Measurements from ENCODE around the gene GRIK5. TPM values are rescaled to one million over a fixed set of nuclear protein-coding genes. Genes with fewer than 3 reads are reported as not detected.

Gene GRIK5
- total RNA-seq, 1 experiment from 2014 or later: 43.1 TPM

- Histone ChIP-seq H3K9me3 (ENCODE audit: control insufficient read depth, low read depth, low read length) (no peaks in the 10 kb centered on the region), H2AK5ac (ENCODE audit: insufficient read length, low read length) (no peak overlapping the region), H4K91ac (ENCODE audit: insufficient read length, low read depth, low read length) (no peak overlapping the region), H3K79me2 (ENCODE audit: insufficient read depth, low read length) (no peaks in the 10 kb centered on the region), H3K27ac (ENCODE audit: insufficient read length, low read depth, low read length) (no peak overlapping the region), H4K8ac (replicated peaks; ENCODE audit: insufficient read length, low read depth, low read length) (no peak overlapping the region), H3K79me1 (ENCODE audit: insufficient read depth, low read depth, low read length, poor library complexity, severe bottlenecking) (no peaks in the 10 kb centered on the region), H3K4me1 (ENCODE audit: insufficient read depth, low read length) (peaks cover 6% of the 10 kb centered on the region; the same call in 1 of the 2 replicates), H3K23ac (ENCODE audit: insufficient read length, low read depth, low read length) (no peak overlapping the region), H3K14ac (ENCODE audit: insufficient read depth, low read length) (no peak overlapping the region), H2BK20ac (ENCODE audit: low read depth, low read length, poor library complexity, severe bottlenecking) (no peak overlapping the region), H3K4ac (ENCODE audit: low read depth, low read length) (no peak overlapping the region), H2BK5ac (ENCODE audit: insufficient read length, low read length) (no peak overlapping the region), H3K9ac (ENCODE audit: extremely low read depth, insufficient read length, low read length) (no peak overlapping the region), H3K27me3 (ENCODE audit: insufficient read depth, low read length) (no peaks in the 10 kb centered on the region), H3K4me2 (ENCODE audit: insufficient read depth, insufficient read length, low read length) (no peak overlapping the region), H3K56ac (ENCODE audit: insufficient read length, low read depth, low read length) (no peak overlapping the region), H2BK15ac (ENCODE audit: low read depth, low read length) (no peak overlapping the region), H3K18ac (ENCODE audit: insufficient read length, low read depth, low read length) (no peak overlapping the region), H3T11ph (ENCODE audit: low read length) (no peak overlapping the region), H4K5ac (ENCODE audit: insufficient read length, low read depth, low read length) (no peak overlapping the region), H2BK12ac (ENCODE audit: insufficient read length, low read depth, low read length) (no peak overlapping the region), H2BK120ac (ENCODE audit: low read depth, low read length, poor library complexity, severe bottlenecking) (no peak overlapping the region), H3K23me2 (ENCODE audit: insufficient read length, low read depth, low read length, poor library complexity, severe bottlenecking) (no peaks in the 10 kb centered on the region), H2AFZ (ENCODE audit: low read length) (no peak overlapping the region), H4K20me1 (ENCODE audit: control insufficient read depth, insufficient read depth, insufficient read length) (no peaks in the 10 kb centered on the region)
- Mint-ChIP-seq H3K27me3 (ENCODE audit: low read depth) (no peaks in the 10 kb centered on the region; the same call in 1 of the 2 replicates), H3K9me3 (no peaks in the 10 kb centered on the region), H3K36me3 (ENCODE audit: insufficient read depth in 1 of 3, low read depth in 3 of 3) (peaks cover 17 to 40% (median 36%) of the 10 kb centered on the region in 3 experiments; a peak in 6 of 7 replicates), H3K4me3 (no peak overlapping the region), H3K27ac (peak overlapping the region; percentile 15 to 61 (median 15); a peak in 2 of 7 replicates), H3K4me1 (peaks cover 32 to 40% of the 10 kb centered on the region in 2 experiments)
- no peak for DNase-seq
- no peak for TF ChIP-seq CTCF (conservative IDR thresholded peaks at IDR 0.05)
- no CpG with 5 or more reads among the region's 7 CpGs for WGBS (ENCODE audit: extremely low coverage, insufficient read length, low lambda C conversion rate)
Measured at GRCh38 chr19:42030645-42031440, 39.2 kb downstream of the GRIK5 start.

All from H9 (cell line).